GM19468 (cell line): ENCODE data around the gene ZBTB45.
"Not testable (repeated sequence)": the region's sequence is repeated elsewhere in the genome, so short reads cannot be mapped to it uniquely, and the experiment has no call there.

Source experiments
- ATAC-seq: cut with Tn5 transposase; IDR thresholded peaks from one replicate; pipeline ENCODE4 v1.9.1; 2021; ENCODE audit warnings: mild to moderate bottlenecking, moderate library complexity, moderate number of reproducible peaks; ENCODE audit not compliant: unreplicated experiment; ENCODE audit errors: extremely low read depth

The ZBTB45 gene

DNA sequence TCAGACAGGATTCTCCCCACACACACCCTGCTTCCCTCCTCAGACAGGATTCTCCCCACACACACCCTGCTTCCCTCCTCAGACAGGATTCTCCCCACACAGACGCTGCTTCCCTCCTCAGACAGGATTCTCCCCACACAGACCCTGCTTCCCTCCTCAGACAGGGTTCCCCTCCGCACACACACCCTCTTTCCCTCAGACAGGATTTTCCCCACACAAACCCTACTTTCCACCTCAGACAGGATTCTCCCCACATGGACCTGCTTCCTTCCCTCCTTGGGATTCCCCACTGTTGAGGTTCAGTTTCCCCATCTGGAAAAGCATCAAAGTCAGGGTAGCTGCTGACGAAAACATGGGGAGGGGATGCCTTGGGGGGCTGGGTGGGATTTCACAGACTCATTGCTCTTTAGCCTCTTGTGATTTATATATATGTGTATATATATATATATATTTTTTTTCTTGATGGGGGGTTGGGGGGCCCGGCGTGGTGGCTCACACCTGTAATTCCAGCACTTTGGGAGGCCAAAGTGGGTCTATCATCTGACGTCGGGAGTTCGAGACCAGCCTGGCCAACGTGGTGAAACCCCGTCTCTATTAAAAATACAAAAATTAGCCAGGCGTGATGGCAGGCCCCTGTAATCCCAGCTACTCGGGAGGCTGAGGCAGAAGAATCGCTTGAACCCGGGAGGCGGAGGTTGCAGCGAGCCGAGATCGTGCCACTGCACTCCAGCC, 23.2 kb upstream of the ZBTB45 start:
- not testable (repeated sequence) for ATAC-seq

DNA sequence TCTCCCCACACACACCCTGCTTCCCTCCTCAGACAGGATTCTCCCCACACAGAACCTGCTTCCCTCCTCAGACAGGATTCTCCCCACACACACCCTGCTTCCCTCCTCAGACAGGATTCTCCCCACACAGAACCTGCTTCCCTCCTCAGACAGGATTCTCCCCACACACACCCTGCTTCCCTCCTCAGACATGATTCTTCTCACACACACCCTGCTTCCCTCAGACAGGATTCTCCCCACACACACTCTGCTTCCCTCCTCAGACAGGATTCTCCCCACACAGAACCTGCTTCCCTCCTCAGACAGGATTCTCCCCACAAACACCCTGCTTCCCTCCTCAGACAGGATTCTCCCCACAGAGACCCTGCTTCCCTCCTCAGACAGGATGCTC, 19.6 kb upstream of the ZBTB45 start:
- ATAC-seq = not testable (repeated sequence)

DNA sequence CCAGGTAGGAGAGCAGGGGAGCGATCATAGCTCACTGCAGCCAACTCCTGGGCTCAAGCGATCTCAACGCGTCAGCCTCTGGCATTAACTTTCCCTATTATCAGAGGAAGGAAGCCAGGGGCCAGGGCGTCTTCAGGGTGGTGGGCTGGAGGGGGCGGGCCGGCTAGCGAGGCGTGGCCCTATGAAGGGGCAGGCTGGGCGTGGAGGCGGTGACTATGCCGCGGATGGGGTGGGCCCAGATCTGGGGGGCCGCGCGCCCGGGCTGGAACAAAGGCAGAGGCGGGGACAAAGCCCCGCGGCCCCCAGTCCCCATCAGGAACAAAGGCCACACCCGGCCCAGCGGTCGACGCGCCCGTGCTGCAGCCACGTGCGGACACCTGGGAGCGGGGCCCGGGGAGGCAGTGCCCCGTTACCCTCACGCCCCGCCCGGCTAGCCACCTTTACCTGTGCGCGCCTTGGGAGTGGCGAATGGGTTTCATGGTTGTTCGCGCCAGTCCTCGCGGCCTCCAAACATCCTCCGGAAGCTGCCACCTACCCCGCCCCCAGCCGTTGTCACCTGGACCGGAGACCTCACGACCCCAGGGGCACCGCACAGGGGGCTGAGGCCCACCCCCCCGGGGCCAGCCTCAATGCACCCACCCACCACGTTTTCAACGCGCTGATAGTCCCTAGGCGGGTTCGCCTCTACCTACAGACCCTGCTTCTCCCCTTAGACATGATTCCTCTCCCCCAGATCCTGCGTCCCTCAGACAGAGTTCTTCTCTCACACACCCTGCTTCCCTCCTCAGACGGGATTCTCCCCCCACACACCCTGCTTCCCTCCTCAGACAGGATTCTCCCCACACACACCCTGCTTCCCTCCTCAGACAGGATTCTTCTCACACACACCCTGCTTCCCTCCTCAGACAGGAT, 18.9 kb upstream of the ZBTB45 start:
- ATAC-seq = no peak

DNA sequence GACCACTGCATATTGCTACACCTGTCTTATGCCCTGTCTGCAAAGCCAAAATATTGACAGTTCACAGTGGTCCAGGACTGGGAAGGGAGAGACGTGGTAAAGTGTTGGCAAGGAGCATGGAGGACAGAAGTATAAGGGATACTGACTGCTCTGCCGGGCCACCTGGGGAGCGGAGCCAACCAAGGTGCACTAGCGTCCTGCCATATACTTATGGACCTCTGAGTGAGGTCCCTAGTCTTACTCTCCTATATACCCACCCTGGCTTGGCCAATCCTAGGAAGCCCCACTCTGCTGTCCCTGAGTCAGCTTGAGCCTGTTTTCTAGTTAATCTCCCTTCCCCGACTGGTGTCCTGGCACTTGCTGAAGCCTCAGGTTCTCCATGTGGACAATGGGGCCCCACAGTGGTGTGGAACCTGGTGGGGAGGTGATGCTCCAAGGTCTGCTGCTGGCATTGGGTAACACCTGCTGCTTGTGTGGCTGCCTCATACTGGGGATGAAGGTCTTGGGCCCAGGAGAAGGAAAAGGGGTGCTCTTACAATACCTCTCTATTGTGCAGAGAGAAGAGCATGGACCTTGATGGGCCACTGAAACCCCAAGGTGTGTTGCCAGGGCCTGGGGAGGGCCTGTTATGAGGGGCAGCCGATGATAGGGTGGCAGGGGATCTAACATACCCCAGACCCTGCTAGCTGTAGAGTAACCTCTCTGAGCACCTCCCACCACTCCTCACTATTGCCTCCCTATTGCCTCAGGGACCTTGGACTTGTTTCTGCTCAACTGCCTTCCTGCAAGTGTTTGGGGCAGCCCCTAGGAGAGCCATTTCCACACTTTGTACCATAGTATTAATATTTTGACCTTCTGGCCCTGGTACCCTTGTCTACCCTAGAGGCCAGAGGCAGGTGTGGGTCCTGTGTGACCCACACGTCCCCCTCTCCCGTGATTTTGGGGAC, 17.5 kb upstream of the ZBTB45 start:
- no peak for ATAC-seq

DNA sequence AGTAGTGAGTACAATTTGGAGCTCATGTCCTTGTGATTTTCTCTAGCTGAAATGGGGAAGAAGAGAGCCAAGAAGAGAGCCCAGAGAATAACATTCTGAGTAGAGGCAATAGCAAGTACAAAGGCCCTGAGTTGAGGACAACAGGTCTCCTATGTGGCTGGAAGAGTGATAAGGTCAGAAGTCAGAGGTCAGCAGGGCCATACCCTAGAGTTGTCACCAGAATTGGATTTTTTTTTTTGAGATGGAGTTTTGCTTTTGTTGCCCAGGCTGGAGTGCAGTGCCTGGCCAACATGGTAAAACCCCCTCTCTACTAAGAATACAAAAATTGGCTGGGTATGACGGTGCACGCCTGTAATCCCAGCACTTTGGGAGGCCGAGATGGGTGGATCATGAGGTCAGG, 16.2 kb upstream of the ZBTB45 start:
- no peak for ATAC-seq

DNA sequence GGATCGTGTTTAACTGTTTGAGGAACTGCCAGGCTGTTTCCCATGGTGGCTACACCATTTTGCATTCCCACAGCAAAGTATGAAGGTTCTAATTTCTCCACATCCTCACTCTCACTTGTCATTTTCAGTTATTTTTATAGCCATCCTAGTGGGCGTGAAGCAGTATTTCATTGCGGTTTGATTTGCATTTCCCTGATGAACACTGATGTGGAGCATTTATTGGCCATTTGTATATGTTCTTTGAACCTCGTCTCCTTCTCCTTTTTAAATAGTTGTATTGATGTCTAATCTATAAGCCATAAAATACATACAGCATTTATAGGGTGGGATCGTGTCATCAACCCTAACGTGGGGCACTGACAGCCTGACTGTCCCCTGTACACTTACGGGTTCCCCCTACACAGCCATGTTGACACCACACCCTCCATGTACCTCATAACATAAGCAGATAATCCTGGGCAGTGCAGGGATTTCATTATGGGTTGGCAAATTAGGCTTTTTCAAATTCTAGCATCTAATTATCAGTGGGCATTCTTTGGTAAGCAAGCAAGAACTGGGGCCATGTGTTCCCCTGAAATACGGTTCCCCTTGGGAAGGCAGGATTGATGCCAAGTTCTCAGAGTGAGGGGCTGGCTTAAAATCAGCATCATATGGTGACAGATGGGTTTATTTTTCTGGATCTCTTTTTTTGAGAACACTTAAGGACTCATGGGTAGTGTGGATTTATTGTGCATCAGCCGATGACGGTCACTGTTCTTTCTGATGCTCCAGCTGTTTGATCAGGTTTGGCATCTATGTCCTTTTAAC, 11.6 kb upstream of the ZBTB45 start:
- no peak for ATAC-seq

DNA sequence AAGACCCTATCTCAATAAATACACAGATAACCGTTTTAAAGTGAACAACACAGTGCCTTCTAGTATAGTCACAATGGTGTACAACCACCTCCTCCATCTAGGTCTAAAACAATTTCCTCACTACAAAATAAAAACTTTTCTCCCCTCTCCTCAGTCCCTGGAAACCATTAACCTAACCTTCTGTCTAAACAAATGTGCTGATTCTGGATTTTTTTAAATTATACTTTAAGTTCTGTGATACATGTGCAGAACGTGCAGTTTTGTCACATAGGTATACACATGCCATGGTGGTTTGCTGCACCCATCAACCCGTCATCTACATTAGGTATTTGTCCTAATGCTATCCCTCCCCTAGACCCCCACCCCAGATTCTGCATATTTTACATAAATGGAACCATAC, 9.8 kb upstream of the ZBTB45 start:
- ATAC-seq = no peak

DNA sequence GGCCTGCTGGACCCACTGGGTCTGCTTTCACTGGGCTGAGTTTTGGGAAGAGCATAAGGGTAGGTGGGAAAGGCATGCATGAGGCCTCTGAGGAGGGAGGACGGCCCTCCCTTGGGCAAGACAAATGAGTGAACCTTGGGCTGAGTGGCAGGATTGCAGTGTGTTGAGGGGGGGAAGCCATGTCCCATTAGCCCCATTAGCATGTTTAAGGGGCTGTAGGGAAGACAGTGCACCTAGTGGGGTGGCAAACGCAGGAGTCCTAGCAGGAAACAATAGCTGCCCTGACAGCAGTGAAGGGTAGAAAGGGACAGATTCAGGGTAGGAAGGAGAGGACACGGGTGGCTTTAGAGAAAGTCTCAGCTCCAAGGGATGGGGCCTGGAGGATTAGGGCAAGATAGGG, 3.1 kb upstream of the ZBTB45 start:
- no peak for ATAC-seq

DNA sequence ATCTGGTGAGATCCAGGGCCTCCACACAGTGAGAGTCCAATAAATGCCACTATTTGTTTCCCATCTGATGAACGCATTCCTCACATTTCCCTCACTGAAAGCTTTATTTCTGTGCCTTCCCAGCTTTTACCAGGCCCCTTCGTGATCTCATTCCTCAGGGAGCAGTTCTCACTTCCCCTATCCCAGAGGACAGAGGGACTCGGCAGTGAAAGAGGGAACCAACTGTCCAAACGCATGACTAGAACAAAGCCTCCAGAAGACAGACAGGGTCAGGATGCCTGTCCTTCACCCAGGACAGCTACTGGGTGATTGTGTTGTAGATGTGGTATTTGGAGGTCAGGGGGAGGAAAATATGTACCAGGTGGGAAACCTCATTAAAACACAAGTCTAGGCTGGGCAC, 2.0 kb upstream of the ZBTB45 start:
- no peak for ATAC-seq

DNA sequence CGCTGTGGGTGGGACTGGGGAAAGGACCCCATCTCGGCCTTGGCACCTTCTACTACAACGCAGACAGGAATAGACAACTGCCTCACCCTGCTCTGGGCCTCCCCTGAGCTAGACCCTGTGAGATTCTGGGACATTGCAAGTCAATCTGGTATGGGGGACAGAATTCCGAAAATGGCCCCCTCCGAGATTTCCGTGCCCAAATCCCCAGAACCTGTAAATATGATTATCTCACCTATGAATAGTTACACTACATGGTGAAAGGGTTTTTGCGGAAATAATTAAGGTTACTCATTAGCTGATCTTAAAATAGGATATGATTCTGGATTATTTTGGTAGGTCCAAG, 618 bp upstream of the ZBTB45 start:
- no peak for ATAC-seq

DNA sequence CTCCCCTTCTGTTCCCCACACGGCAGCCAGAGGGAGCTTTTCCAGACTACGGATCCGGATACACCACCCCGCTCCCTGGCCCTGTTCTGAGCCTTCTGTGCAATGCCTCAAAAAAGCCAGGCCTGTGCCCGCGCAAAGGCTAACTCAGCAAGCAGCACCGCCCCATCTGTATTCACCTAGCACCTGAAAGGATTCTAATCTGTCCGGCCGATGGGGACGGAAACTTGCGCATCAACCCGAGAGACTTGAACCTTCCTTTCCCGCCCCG, 589 bp downstream of the ZBTB45 start:
- ATAC-seq = no peak

DNA sequence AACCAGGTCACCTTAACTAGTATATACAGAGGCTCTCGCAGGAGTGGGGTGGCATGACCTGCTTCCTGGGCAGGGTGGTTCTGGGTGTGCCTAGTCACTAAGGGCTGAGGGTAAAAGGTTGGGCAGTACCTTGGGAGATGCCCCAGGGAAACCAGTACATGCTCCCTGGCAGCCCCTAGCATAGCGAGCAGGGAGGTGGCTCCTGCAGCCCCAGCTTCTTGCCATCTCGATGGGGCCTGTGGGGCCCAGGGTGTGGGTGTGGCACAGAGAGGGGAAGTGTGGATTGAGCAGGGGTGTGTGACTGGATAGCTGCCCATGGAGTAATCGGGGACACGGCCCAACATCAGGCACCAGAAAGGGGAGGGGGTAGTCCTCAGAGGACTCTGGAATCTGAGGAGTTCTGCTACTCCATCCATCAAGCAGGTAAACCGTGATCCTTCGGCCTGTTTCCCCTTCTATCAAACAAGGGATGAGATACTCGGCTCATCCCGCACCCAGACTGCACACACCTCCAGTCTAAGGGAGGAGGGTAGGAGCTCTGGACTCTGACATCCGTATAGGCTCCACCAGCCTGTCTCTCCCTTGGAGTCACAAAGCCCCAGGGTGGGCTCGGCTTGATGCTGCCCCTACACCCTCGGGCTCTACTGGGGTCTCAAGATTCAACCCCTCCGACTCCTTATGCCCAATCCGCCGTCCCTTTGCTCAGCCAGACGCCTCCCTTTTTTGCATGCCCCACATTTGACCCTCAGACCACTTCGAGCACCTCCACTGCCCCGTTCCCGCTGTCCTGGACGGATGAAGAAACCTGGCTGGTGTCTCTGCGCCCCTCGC, 1.1 kb downstream of the ZBTB45 start:
- no peak for ATAC-seq

DNA sequence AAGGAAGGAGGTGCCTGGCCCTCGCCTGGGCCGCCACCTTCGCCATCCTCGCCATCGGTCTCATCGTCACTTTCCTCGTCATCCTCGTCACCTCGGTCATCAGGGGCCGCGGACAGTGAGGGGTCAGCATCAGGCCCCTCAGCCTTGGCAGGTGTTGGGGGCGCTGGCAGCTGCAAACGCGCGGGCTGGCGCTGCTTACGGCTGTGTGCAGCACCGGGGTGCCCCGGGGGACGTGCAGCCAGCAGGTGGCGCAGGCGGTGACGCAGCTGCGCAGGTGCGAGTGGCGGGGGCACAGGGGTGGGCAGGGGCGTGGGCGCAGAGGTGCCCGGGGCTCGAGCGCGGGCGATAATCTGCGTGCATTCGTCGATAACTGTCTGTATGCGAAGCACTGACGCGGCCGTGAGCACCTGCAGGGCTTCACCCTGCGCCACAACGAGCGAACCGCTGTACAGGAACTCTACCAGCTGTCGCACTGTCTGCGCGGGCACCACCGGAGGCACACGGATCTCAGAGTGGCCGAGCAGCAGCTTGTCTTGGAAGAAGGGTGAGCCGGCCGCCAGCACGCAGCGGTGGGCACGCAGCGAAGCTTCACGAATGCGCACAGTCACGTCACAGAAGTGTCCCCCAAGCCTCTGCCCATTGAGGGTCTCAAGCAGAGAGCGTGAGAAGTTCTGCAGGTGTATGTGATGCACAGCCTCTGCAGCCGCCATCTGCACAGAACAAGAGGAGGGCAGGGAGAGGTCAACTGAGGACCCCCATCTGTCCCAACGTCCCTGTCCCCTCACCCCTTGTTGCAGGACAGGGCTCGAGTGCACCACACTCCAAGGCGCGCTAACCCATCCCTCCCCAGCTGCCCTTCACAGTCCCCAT, 2.4 kb downstream of the ZBTB45 start:
- no peak for ATAC-seq

DNA sequence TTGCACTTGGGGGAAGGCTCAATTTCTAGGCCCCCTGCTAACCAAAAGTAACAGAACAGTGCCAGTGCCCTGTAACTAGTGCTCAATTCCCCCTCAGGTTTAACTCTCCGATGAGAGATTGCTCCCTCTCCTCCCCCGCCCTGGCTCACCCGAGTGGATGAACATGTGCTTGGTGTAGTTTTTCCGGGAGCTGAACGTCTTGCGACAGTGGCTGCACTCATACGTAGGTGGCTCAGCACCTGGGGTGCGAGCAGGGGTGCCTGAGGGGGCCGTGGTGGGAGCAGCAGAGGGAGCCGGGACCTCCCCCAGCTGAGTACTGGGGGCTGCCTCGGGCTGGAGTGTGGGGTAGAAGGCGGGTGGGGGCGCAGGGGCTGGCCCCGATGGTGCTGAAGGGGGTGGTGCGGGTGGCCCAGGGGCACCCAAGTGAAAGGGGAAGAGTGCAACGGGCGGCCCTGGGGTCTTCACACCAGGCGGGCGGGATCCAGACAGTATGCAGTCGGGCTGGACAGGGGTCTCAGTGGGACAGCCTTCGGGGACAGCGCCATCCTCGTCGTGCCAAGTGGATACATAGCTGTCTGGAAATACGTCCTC, 3.3 kb downstream of the ZBTB45 start:
- no peak for ATAC-seq

DNA sequence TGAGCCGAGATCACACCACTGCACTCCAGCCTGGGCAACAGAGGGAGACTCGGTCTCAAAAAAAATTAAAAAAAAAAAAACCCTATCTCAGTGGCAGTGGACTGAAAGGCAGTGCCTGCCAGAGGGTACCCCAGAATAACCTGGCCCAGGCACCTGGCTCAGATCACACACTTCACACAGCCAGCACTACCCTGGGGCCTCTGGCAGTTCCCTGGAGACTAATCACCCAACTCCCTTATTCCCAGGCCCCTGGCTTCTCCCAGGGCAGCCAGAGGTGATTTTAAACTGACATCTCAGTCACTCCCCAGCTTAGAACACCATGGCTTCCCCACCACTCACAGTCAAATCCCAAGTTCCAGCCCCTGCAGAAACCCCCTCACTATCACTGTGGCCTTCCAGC, 4.4 kb downstream of the ZBTB45 start:
- no peak for ATAC-seq

DNA sequence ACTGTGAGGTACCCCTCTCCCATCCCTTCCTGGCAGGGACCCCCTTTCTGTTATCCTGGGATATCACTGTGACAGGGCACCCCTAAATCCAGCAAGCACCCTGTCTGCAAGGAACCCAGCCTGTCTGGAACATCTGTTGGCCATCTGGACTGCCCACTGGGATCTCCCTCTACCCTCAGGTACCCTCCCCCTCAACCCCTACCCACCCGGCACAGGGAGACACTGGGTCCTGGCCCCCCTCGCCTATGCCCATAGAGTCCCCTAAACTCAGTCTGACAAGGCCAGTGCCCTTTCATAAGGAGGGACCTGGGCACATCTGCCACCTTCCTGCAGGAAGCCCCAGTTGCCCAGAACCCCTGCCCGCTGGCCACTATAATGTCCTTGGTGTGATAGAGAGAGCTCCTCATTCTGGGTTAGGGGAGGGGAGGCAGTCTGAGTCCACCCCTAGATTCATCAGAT, 5.0 kb downstream of the ZBTB45 start:
- no peak for ATAC-seq

DNA sequence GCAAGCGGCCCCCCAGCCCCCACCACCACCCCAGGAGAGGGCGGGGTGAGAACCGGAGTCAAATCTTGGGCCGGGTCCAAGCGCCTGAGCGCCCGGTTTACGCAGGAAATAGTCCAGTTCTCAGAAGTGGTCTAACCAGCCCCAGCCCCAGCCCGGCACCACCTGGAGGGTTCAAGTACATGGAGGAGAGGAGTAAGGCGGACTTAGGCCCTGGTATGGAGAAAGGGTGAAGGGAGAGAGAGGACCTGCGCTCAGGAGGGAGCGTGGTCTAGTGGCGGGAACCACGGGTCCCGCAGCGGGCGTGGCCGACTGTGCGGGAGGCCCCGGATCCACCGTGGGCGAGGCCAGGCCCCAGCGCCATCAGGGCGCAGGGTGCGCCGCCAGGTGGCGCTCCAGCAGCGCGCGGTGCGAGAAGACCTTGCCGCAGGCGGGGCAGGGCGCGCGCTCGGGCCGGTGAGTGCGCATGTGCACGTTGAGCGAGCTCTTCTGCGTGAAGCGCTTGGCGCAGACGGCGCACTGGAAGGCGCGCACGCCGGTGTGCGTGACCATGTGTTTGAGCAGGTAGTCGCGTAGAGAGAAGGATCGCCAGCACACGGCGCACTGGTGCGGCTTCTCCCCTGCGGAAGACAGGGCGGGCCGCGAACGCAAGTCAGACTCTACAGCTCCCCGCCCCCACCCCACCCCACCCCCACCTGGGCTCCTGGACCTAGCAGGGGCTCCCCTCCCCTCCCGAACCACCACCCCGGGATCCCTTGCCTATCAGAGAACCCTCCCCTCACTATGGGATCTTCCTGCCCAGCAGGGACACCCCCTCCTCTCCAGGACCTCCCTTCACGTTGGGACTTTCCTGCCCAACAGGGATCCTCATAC, 5.7 kb downstream of the ZBTB45 start:
- peak; percentile 77 for ATAC-seq
